GM18951 (cell line): ENCODE data around the gene ZNF770.
"Not testable (repeated sequence)": the region's sequence is repeated elsewhere in the genome, so short reads cannot be mapped to it uniquely, and the experiment has no call there.

Experiments used
- POLR2A ChIP-seq: IDR thresholded peaks from 4 replicates; pipeline ENCODE4 v1.6.1; 2011; ENCODE audit warnings: mild to moderate bottlenecking; ENCODE audit not compliant: insufficient read length, insufficient read depth; ENCODE audit errors: extremely low read depth
- in situ Hi-C: fragments of 300-500 bp; cut with MboI; formaldehyde crosslinking; loops from one replicate; pipeline ENCODE4 v1.12.0; 2022; ENCODE audit warnings: low sequenced_read_pairs, mixed read lengths, inconsistent platforms; ENCODE audit not compliant: unreplicated experiment

ZNF770 gene

DNA sequence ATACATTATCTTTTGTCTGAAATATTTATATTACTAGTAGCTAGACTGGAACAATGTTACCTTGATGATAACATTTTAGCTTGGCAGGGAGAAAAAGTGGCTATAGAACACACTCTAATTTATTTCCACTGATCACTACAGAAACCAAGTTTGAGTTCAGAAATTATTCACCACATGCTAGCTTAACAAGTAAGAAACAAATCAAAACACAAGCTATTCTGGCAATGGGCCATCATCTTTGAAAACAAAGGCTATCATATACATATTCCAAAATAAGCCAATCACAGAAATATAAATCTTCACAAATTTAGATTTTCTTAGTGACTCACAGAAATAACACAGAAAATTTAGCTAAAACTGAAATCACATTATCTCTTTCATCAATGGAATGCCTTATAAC is 35.6 kb downstream of the ZNF770 start:
- in situ Hi-C loops: no loop called here
- no peak for TF ChIP-seq POLR2A

GRCh38 chr15:34951993-34952392 is 36.1 kb downstream of the ZNF770 start:
- TF ChIP-seq POLR2A: no peak
- in situ Hi-C loops: no loop called here

GRCh38 chr15:34944936-34945335 is 43.2 kb downstream of the ZNF770 start:
- TF ChIP-seq POLR2A: no peak
- in situ Hi-C loops: no loop called here

DNA sequence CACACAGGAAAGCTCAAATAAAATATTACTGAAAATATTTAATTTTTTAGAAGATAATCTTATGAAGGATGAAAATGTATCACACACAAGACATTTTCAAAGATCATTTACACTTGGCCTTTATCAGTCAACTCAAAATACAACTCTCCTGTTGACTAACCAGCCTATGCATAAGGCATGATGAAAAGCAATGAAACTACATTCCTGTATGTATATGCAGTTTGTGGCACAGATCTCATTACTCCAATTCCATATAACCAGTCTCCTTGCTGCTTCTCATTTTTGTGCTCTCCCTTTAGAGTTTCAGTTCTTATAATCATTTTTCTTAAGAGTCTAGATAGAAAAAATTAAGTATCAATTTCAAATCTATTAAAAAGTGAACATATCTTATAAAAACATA is 44.4 kb downstream of the ZNF770 start:
- in situ Hi-C loops: no loop called here
- TF ChIP-seq POLR2A: no peak

DNA sequence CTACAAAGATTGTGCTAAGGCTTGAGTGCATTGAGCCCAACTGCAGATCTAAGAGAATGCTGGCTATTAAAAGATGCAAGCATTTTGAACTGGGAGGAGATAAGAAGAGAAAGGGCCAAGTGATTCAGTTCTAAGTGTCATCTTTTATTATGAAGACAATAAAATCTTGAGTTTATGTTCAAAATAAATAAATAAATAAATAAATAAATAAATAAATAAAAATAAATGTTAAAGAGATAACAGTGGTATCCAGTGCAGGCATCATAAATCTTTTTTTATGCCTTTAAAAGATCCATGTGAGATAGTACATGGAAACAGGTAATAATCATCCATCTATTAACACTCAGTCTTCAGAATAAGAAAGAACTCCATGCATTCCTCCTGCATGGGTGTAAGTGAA is 44.8 kb downstream of the ZNF770 start:
- in situ Hi-C loops: not testable (repeated sequence)

DNA sequence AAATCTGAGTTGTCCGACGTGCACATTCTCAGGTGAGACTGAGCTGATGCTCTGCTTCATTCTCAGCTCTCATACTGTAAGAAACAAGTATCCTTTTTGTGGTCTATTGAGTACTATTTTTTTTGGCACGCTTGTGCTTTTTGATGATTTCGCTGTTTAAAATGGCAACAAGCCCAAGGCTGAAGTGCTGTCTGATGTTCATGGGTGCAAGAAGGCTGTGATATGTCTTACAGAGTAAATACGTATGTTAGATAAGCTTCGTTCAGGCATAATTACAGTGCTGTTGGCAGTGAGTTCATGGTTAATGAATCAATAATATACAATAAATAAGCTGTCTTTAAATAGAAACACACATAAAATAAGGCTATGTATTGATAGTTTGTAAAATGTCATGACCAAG is 45.7 kb downstream of the ZNF770 start:
- in situ Hi-C loops: no loop called here
- TF ChIP-seq POLR2A: no peak

- no peak for TF ChIP-seq POLR2A
- in situ Hi-C loops: no loop called here
Observed at GRCh38 chr15:34941831-34942230, 46.3 kb downstream of the ZNF770 start.

DNA sequence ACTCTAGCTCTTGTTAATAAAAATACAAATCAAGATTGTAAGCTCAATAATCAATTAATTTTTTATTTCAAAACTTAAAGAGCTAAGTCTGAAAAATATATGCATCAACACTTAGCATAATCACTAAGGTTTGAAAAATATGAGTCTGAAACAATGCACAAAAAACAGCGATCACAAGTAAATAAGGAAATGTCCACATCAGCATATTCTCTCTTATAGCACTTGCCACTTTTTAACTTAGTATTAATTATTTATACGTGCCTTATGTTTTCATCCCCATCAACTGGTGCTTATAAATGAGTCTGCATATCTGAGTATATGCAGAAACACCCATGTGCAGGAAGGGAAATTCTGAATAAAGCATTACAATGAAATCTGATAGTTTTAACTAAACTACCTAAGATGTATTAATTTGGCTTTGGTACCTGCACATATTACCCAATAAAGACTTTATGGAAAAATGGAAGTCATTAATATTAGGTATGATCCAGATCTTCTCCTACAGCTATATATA is 46.8 kb downstream of the ZNF770 start:
- in situ Hi-C loops: no loop called here
- no peak for TF ChIP-seq POLR2A

DNA sequence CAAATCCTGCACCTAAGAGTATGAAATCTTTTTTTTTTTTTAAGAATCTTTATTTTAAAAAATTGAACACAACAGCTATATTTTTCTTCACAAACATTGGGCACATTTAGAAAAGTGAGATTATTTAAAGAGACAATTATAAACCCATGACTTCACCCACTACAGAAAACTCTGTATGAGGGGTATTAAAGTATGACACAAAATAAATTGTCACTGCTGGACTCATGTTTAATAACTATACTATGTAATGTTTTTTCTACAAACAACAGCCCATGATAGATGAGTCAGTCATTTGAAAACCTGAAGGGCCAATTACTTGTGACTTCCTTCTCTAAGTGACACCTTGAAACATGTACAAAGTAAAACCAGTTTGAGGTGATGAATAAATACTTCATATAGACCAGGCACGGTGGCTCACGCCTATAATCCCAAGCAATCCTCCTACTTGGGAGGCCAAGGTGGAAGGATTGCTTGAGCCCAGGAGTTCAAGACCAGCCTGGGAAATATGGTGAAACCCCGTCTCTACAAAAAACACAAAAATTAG is 54.6 kb downstream of the ZNF770 start:
- TF ChIP-seq POLR2A: no peak
- in situ Hi-C loops: no loop called here

- in situ Hi-C loops: not testable (repeated sequence)
Observed at GRCh38 chr15:34928349-34928748, 59.7 kb downstream of the ZNF770 start.
